Measurements from ENCODE around the gene ACSBG1.

Gene ACSBG1

DNA sequence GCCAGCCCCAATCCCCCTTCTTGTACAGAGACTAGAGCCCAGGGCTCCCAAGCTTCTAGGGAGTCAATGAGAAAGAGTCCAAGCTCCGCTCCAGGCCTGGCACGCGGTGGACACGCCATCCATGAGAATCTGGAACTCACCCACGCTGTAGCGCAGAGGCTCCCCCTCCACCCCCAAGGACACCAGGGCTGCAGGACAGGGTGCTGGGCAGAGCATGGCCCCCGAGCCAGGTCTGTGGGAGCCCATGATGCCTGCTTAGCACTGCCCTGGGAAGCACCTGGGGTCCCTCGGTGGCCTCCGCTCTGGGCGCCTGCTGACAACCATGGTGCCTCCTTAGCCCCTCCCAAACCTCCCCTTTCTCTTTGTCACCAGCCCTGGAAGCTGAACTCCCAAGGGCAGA is 28.5 kb downstream of the ACSBG1 start:
- Histone ChIP-seq H2BK15ac (ENCODE audit: low read depth, poor library complexity, severe bottlenecking) (no peak overlapping the region), H3K4me1 (ENCODE audit: control insufficient read depth, insufficient read depth, low read depth, low read length) (peaks cover 35% of the 10 kb centered on the region), H3K4me3 (ENCODE audit: insufficient read depth in 1 of 2, low read depth in 1 of 2, low read length in 2 of 2) (no peak overlapping the region), H3K36me3 (ENCODE audit: control insufficient read depth in 1 of 2, insufficient read depth in 2 of 2, low read depth in 1 of 2, low read length in 2 of 2) (no peaks in the 10 kb centered on the region), H3K27me3 (ENCODE audit: control insufficient read depth in 1 of 2, insufficient read depth in 1 of 2, low read length in 2 of 2) (peaks cover 0 to 52% of the 10 kb centered on the region in 2 experiments), H3K14ac (ENCODE audit: low read length in 2 of 2) (peak overlapping the region in 1 of 2 experiments; percentile 4), H3K27ac (ENCODE audit: low read length, poor library complexity, severe bottlenecking) (no peak overlapping the region), H3K4me2 (ENCODE audit: low read length, poor library complexity, severe bottlenecking) (no peak overlapping the region), H2AK5ac (ENCODE audit: low read length, severe bottlenecking) (no peak overlapping the region), H3K4ac (ENCODE audit: low read depth in 1 of 2, low read length in 2 of 2) (no peak overlapping the region), H3K9ac (ENCODE audit: low read length) (no peak overlapping the region), H3K9me3 (ENCODE audit: control insufficient read depth, low read length) (no peaks in the 10 kb centered on the region), H2BK12ac (ENCODE audit: low read length in 2 of 2) (no peak overlapping the region), H3K79me1 (replicated peaks; ENCODE audit: low read length, poor library complexity, severe bottlenecking) (no peaks in the 10 kb centered on the region), H3K18ac (ENCODE audit: low read depth in 1 of 2, low read length in 2 of 2) (no peak overlapping the region), H3K23ac (ENCODE audit: low read length in 2 of 2) (no peak overlapping the region), H2AFZ (ENCODE audit: low read depth, low read length) (no peak overlapping the region), H2BK120ac (ENCODE audit: low read depth, low read length) (no peak overlapping the region), H4K91ac (ENCODE audit: low read length) (no peak overlapping the region), H4K8ac (ENCODE audit: low read length) (no peak overlapping the region), H2BK5ac (ENCODE audit: low read depth, low read length, poor library complexity, severe bottlenecking) (no peak overlapping the region)
- no peak for DNase-seq
- 99% methylated on average over 10 of the region's 10 CpGs for WGBS

DNA sequence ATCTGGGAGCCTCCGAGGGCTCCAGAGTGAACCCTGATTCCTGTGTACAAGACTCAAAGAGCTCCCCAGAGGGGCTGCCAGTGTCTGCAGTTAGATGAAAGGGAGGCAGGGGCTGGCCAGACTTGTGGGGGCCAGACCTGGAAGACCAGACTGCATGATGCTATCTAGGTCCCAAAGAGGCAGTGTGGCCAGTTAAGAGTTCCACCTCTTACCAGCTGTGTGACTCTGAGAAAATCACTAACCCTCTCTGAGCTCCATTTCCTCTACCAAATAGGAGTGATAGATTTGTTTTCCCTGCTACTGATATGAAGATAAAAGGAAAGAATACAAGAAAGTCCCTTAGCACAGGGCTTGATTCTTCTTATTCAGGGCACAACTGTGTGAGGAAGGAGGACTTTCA is 29.0 kb downstream of the ACSBG1 start:
- Histone ChIP-seq H2BK5ac (ENCODE audit: low read depth, low read length, poor library complexity, severe bottlenecking) (no peak overlapping the region), H2BK12ac (ENCODE audit: low read length in 2 of 2) (no peak overlapping the region), H3K27me3 (ENCODE audit: control insufficient read depth in 1 of 2, insufficient read depth in 1 of 2, low read length in 2 of 2) (peaks cover 1 to 57% of the 10 kb centered on the region in 2 experiments), H2AK5ac (ENCODE audit: low read length, severe bottlenecking) (no peak overlapping the region), H3K9ac (ENCODE audit: low read length) (no peak overlapping the region), H3K14ac (ENCODE audit: low read length in 2 of 2) (no peak overlapping the region), H4K91ac (ENCODE audit: low read length) (no peak overlapping the region), H3K4me1 (ENCODE audit: control insufficient read depth, insufficient read depth, low read depth, low read length) (peaks cover 34% of the 10 kb centered on the region), H2BK15ac (ENCODE audit: low read depth, poor library complexity, severe bottlenecking) (no peak overlapping the region), H3K36me3 (ENCODE audit: control insufficient read depth in 1 of 2, insufficient read depth in 2 of 2, low read depth in 1 of 2, low read length in 2 of 2) (no peaks in the 10 kb centered on the region), H3K9me3 (ENCODE audit: control insufficient read depth, low read length) (no peaks in the 10 kb centered on the region), H3K4me2 (ENCODE audit: low read length, poor library complexity, severe bottlenecking) (no peak overlapping the region), H2BK120ac (ENCODE audit: low read depth, low read length) (no peak overlapping the region), H3K23ac (ENCODE audit: low read length in 2 of 2) (no peak overlapping the region), H2AFZ (ENCODE audit: low read depth, low read length) (no peak overlapping the region), H4K8ac (ENCODE audit: low read length) (no peak overlapping the region), H3K4me3 (ENCODE audit: insufficient read depth in 1 of 2, low read depth in 1 of 2, low read length in 2 of 2) (no peak overlapping the region), H3K27ac (ENCODE audit: low read length, poor library complexity, severe bottlenecking) (no peak overlapping the region), H3K4ac (ENCODE audit: low read depth in 1 of 2, low read length in 2 of 2) (no peak overlapping the region), H3K79me1 (replicated peaks; ENCODE audit: low read length, poor library complexity, severe bottlenecking) (no peaks in the 10 kb centered on the region), H3K18ac (ENCODE audit: low read depth in 1 of 2, low read length in 2 of 2) (no peak overlapping the region)
- 67% methylated on average over 1 of the region's 1 CpG for WGBS
- no peak for DNase-seq

DNA sequence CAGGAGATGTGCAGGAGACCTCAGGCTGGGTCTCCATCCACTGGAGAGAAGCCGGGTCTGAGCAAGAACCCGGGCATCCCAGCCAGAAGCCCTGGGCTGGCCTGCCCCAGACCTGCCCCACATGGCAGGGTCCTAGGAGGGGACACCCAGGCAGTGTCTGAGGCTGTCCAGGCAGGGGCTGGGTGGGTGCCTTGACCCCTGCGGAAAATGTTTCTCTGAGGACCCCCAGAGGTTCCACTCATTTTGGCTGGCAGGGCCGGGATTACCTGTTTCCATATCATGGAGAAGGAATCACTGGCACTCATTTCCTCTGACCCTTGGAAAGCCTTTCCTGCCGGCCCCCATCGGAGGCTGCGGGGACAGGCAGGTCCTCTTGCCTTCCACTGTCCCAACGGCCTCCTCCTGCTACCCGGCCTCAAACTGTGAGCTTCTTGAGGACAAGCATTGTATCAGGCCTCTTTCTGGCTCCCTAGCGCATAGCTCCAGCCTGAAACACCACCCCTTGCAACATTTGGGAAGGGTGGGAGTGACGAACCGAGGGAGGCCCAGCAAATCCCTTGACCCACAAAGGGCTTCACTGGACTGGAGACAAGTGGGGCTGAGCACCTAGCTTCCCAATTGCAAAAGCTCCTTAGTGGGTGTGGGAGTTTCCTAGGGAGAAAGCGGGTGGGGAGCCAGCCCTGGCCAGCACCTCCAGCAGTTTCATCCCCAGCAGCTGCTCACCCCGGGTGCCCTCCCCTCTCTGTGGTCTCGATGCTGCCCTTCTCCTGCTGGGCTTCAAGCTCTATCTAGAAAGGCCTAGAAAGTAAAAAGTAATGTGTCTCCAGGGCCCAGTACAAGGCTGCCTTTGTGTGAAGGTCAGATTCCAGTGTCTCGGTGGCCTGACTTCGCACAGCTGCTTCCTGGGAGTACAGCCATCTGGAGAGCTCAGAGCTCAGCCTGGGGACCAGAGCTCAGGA is 29.7 kb downstream of the ACSBG1 start:
- Histone ChIP-seq H3K4me2 (ENCODE audit: low read length, poor library complexity, severe bottlenecking) (no peak overlapping the region), H3K79me1 (replicated peaks; ENCODE audit: low read length, poor library complexity, severe bottlenecking) (no peaks in the 10 kb centered on the region), H2AFZ (ENCODE audit: low read depth, low read length) (no peak overlapping the region), H3K4ac (ENCODE audit: low read depth in 1 of 2, low read length in 2 of 2) (no peak overlapping the region), H3K14ac (ENCODE audit: low read length in 2 of 2) (no peak overlapping the region), H2AK5ac (ENCODE audit: low read length, severe bottlenecking) (no peak overlapping the region), H2BK5ac (ENCODE audit: low read depth, low read length, poor library complexity, severe bottlenecking) (no peak overlapping the region), H3K27me3 (ENCODE audit: control insufficient read depth in 1 of 2, insufficient read depth in 1 of 2, low read length in 2 of 2) (peaks cover 3 to 60% of the 10 kb centered on the region in 2 experiments), H3K9ac (ENCODE audit: low read length) (no peak overlapping the region), H3K27ac (ENCODE audit: low read length, poor library complexity, severe bottlenecking) (no peak overlapping the region), H2BK15ac (ENCODE audit: low read depth, poor library complexity, severe bottlenecking) (no peak overlapping the region), H3K4me1 (ENCODE audit: control insufficient read depth, insufficient read depth, low read depth, low read length) (peaks cover 32% of the 10 kb centered on the region), H4K91ac (ENCODE audit: low read length) (no peak overlapping the region), H3K36me3 (ENCODE audit: control insufficient read depth in 1 of 2, insufficient read depth in 2 of 2, low read depth in 1 of 2, low read length in 2 of 2) (no peaks in the 10 kb centered on the region), H3K4me3 (ENCODE audit: insufficient read depth in 1 of 2, low read depth in 1 of 2, low read length in 2 of 2) (no peak overlapping the region), H3K23ac (ENCODE audit: low read length in 2 of 2) (no peak overlapping the region), H4K8ac (ENCODE audit: low read length) (no peak overlapping the region), H3K9me3 (ENCODE audit: control insufficient read depth, low read length) (no peaks in the 10 kb centered on the region), H2BK12ac (ENCODE audit: low read length in 2 of 2) (no peak overlapping the region), H3K18ac (ENCODE audit: low read depth in 1 of 2, low read length in 2 of 2) (no peak overlapping the region), H2BK120ac (ENCODE audit: low read depth, low read length) (no peak overlapping the region)
- WGBS = 77% methylated on average over 17 of the region's 17 CpGs
- peak; percentile 43 for DNase-seq

DNA sequence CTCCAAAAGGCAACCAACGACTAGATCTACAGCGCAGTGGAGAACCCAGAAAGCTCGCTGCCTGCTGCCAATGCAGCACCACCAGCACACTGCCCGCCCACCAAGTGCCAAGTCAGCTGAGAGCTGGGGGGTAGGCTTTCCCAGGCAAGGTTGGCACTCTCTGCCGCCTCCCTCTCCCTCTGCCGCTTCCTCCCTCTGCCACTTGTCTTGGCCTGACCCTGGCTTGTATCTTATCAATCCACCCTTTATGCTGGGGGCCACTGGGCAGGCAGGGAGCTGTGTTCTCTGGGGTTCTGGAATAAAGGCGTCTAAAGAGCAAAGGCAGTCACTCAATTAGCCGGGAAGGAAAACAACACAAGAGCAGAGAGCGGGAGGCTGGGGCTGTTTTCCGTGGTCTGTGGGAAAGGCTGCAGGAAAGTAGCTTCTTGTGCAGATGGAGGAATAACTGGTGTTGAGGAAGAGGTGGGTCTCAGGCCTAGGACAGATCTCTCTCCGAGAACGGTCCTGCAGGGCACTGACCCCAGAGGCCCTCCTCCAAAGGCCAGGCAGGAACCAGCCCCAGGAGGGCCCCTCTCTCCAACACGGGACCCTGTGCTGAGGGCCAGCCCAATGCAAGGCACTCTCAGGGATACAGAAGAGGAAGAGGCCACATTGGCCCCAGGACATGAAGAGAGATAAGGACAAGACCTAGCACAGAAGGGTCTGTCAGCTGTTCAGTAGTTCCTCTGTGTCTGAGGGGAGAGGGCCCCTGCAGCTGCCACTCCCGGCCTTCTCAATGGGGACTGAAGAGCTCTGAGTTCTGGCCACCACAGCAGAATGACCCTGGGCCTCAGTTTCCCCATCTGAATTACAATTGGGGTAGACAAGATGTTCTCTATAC is 30.8 kb downstream of the ACSBG1 start:
- H3K4ac ChIP-seq (ENCODE audit: low read depth in 1 of 2, low read length in 2 of 2) = no peak overlapping the region
- H3K27me3 ChIP-seq (ENCODE audit: control insufficient read depth in 1 of 2, insufficient read depth in 1 of 2, low read length in 2 of 2) = peaks cover 3 to 59% of the 10 kb centered on the region in 2 experiments
- no peak overlapping the region for H4K8ac ChIP-seq (ENCODE audit: low read length)
- no peak overlapping the region for H2BK120ac ChIP-seq (ENCODE audit: low read depth, low read length)
- no peak overlapping the region for H3K9ac ChIP-seq (ENCODE audit: low read length)
- no peaks in the 10 kb centered on the region for H3K9me3 ChIP-seq (ENCODE audit: control insufficient read depth, low read length)
- H3K36me3 ChIP-seq (ENCODE audit: control insufficient read depth in 1 of 2, insufficient read depth in 2 of 2, low read depth in 1 of 2, low read length in 2 of 2) = no peaks in the 10 kb centered on the region
- no peak overlapping the region for H2BK5ac ChIP-seq (ENCODE audit: low read depth, low read length, poor library complexity, severe bottlenecking)
- no peak overlapping the region for H2BK12ac ChIP-seq (ENCODE audit: low read length in 2 of 2)
- H4K91ac ChIP-seq (ENCODE audit: low read length) = no peak overlapping the region
- no peak for DNase-seq
- H3K4me2 ChIP-seq (ENCODE audit: low read length, poor library complexity, severe bottlenecking) = no peak overlapping the region
- no peak overlapping the region for H3K23ac ChIP-seq (ENCODE audit: low read length in 2 of 2)
- no peak overlapping the region for H3K27ac ChIP-seq (ENCODE audit: low read length, poor library complexity, severe bottlenecking)
- peaks cover 26% of the 10 kb centered on the region for H3K4me1 ChIP-seq (ENCODE audit: control insufficient read depth, insufficient read depth, low read depth, low read length)
- no peak overlapping the region for H2BK15ac ChIP-seq (ENCODE audit: low read depth, poor library complexity, severe bottlenecking)
- no peak overlapping the region for H2AK5ac ChIP-seq (ENCODE audit: low read length, severe bottlenecking)
- 80% methylated on average over 13 of the region's 14 CpGs for WGBS
- H3K14ac ChIP-seq (ENCODE audit: low read length in 2 of 2) = no peak overlapping the region
- H3K4me3 ChIP-seq (ENCODE audit: insufficient read depth in 1 of 2, low read depth in 1 of 2, low read length in 2 of 2) = no peak overlapping the region
- H3K79me1 ChIP-seq (replicated peaks; ENCODE audit: low read length, poor library complexity, severe bottlenecking) = no peaks in the 10 kb centered on the region
- no peak overlapping the region for H3K18ac ChIP-seq (ENCODE audit: low read depth in 1 of 2, low read length in 2 of 2)
- no peak overlapping the region for H2AFZ ChIP-seq (ENCODE audit: low read depth, low read length)
